Measurements from ENCODE around the gene SSBP2.

Gene SSBP2

DNA sequence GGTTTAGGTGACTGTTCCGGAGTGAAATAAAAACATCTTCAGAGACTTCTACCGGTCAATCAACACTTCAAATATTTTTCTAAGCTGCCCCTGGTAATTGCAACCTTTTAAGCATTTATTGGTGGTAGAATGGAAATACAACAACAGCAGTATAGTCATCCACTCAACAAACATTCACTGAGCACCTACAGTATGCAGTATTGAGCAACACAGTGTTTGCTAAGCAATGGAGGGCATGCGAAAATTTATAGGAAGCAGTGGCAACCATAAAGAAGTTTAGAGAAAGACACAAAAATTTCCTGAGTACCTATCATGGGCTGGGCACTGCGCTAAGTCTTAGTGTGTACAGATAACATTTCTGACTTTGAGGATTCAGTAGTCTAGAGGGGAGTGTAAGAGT lies 12.0 kb upstream of the SSBP2 start:
- TF ChIP-seq YY1 (IDR thresholded peaks at IDR 0.05; ENCODE audit: low read depth) (no peak), EP300 (IDR thresholded peaks at IDR 0.05; ENCODE audit: borderline replicate concordance) (no peak), ZBTB7A (IDR thresholded peaks at IDR 0.05; ENCODE audit: low read depth) (no peak), NFIC (IDR thresholded peaks at IDR 0.05) (no peak), FOXM1 (IDR thresholded peaks at IDR 0.05; ENCODE audit: borderline replicate concordance, low read depth) (no peak), CEBPB (IDR thresholded peaks at IDR 0.05) (no peak), CREB1 (IDR thresholded peaks at IDR 0.05; ENCODE audit: low read depth) (no peak), RAD21 (IDR thresholded peaks at IDR 0.05; ENCODE audit: low read depth) (no peak)
- TF ChIP-seq, protein P1, sequence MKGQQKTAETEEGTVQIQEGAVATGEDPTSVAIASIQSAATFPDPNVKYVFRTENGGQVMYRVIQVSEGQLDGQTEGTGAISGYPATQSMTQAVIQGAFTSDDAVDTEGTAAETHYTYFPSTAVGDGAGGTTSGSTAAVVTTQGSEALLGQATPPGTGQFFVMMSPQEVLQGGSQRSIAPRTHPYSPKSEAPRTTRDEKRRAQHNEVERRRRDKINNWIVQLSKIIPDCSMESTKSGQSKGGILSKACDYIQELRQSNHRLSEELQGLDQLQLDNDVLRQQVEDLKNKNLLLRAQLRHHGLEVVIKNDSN (IDR thresholded peaks at IDR 0.05), result no peak

DNA sequence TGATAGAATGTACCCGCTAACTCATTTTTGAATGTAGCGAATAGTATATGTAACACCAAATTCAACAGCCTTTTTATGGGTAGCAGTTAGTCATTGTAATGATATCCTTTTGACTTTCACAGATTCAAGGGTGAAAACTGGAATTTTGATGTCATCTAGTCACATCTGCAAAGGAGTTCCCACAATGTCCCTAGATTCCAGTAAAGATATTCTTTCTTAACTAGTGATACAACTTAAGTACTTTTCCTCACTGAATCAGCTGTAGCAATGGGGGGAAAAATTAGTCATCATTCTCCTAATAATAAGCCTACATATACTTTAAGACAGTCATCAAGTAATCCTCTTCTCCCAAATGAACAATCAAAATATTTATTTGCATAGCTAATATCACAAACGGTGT lies 11.5 kb upstream of the SSBP2 start:
- TF ChIP-seq, protein P1 (IDR thresholded peaks at IDR 0.05), result no peak
- TF ChIP-seq, protein P2, sequence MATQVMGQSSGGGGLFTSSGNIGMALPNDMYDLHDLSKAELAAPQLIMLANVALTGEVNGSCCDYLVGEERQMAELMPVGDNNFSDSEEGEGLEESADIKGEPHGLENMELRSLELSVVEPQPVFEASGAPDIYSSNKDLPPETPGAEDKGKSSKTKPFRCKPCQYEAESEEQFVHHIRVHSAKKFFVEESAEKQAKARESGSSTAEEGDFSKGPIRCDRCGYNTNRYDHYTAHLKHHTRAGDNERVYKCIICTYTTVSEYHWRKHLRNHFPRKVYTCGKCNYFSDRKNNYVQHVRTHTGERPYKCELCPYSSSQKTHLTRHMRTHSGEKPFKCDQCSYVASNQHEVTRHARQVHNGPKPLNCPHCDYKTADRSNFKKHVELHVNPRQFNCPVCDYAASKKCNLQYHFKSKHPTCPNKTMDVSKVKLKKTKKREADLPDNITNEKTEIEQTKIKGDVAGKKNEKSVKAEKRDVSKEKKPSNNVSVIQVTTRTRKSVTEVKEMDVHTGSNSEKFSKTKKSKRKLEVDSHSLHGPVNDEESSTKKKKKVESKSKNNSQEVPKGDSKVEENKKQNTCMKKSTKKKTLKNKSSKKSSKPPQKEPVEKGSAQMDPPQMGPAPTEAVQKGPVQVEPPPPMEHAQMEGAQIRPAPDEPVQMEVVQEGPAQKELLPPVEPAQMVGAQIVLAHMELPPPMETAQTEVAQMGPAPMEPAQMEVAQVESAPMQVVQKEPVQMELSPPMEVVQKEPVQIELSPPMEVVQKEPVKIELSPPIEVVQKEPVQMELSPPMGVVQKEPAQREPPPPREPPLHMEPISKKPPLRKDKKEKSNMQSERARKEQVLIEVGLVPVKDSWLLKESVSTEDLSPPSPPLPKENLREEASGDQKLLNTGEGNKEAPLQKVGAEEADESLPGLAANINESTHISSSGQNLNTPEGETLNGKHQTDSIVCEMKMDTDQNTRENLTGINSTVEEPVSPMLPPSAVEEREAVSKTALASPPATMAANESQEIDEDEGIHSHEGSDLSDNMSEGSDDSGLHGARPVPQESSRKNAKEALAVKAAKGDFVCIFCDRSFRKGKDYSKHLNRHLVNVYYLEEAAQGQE (IDR thresholded peaks at IDR 0.05; ENCODE audit: low read depth), result no peak
- TF ChIP-seq, protein P3, sequence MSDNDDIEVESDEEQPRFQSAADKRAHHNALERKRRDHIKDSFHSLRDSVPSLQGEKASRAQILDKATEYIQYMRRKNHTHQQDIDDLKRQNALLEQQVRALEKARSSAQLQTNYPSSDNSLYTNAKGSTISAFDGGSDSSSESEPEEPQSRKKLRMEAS (IDR thresholded peaks at IDR 0.05), result no peak
- TF ChIP-seq TEAD4 (IDR thresholded peaks at IDR 0.05), result no peak
- no peak for TF ChIP-seq NFIC (IDR thresholded peaks at IDR 0.05)
- TF ChIP-seq RAD21 (IDR thresholded peaks at IDR 0.05; ENCODE audit: low read depth), result no peak
- TF ChIP-seq FOXM1 (IDR thresholded peaks at IDR 0.05; ENCODE audit: borderline replicate concordance, low read depth), result no peak
- TF ChIP-seq TCF12 (IDR thresholded peaks at IDR 0.05; ENCODE audit: low read depth), result no peak
- TF ChIP-seq EP300 (IDR thresholded peaks at IDR 0.05; ENCODE audit: borderline replicate concordance), result no peak
- TF ChIP-seq ZBTB7A (IDR thresholded peaks at IDR 0.05; ENCODE audit: low read depth), result no peak
- no peak for TF ChIP-seq CEBPB (IDR thresholded peaks at IDR 0.05)
- TF ChIP-seq YY1 (IDR thresholded peaks at IDR 0.05; ENCODE audit: low read depth), result no peak
- TF ChIP-seq EGR1 (IDR thresholded peaks at IDR 0.05), result no peak
- TF ChIP-seq TAF1 (IDR thresholded peaks at IDR 0.05; ENCODE audit: low read depth), result no peak
- no peak for TF ChIP-seq CREB1 (IDR thresholded peaks at IDR 0.05; ENCODE audit: low read depth)

DNA sequence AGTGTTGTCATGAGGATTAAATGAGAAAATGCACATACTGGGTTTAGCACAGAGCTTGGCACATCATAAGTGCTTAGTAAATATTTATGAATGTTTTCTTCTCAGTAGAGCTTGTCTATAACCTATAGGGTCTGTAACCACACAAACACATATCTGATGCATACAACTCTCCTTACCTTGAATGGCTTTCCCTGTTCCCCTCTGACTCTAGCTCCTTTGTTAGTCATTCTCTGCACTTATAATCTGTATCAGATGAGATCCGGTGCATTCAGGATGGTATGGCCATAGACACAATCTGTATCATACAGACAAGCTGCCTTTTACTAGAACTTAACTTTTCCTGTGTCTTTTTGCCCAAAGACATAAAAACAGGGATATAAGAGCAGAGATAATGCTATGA lies 11.1 kb upstream of the SSBP2 start:
- no peak for TF ChIP-seq EGR1 (IDR thresholded peaks at IDR 0.05)
- TF ChIP-seq YY1 (IDR thresholded peaks at IDR 0.05; ENCODE audit: low read depth), result no peak
- no peak for TF ChIP-seq CEBPB (IDR thresholded peaks at IDR 0.05)
- TF ChIP-seq EP300 (IDR thresholded peaks at IDR 0.05; ENCODE audit: borderline replicate concordance), result no peak
- no peak for TF ChIP-seq TCF12 (IDR thresholded peaks at IDR 0.05; ENCODE audit: low read depth)
- no peak for TF ChIP-seq RAD21 (IDR thresholded peaks at IDR 0.05; ENCODE audit: low read depth)
- TF ChIP-seq CREB1 (IDR thresholded peaks at IDR 0.05; ENCODE audit: low read depth), result no peak
- no peak for TF ChIP-seq TAF1 (IDR thresholded peaks at IDR 0.05; ENCODE audit: low read depth)
- TF ChIP-seq, protein P1 (IDR thresholded peaks at IDR 0.05), result no peak
- TF ChIP-seq, protein P2 (IDR thresholded peaks at IDR 0.05; ENCODE audit: low read depth), result no peak
- no peak for TF ChIP-seq TEAD4 (IDR thresholded peaks at IDR 0.05)
- TF ChIP-seq, protein P3 (IDR thresholded peaks at IDR 0.05), result no peak
- TF ChIP-seq ZBTB7A (IDR thresholded peaks at IDR 0.05; ENCODE audit: low read depth), result no peak
- no peak for TF ChIP-seq FOXM1 (IDR thresholded peaks at IDR 0.05; ENCODE audit: borderline replicate concordance, low read depth)
- TF ChIP-seq NFIC (IDR thresholded peaks at IDR 0.05), result no peak

DNA sequence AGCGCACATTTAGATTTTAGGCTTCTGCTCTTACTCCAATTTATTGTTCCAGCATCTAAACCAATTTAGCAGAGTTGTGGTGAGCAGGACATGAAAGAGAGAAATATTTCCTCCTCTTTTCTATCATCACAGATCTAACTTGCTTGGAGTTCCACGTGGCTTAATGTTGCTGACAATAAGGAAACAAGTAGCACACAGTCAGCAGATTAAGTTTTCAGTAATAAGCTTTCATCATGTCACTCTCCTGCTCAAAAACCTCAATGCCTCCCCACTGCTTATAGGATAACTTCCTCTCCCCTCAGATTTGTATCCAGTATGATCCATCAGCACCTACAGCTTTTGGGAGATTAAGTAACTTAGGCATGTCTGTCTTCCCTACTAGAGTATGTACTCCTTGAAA lies 10.4 kb upstream of the SSBP2 start:
- TF ChIP-seq TCF12 (IDR thresholded peaks at IDR 0.05; ENCODE audit: low read depth), result no peak
- TF ChIP-seq, protein P1 (IDR thresholded peaks at IDR 0.05), result no peak
- no peak for TF ChIP-seq FOXM1 (IDR thresholded peaks at IDR 0.05; ENCODE audit: borderline replicate concordance, low read depth)
- TF ChIP-seq, protein P2 (IDR thresholded peaks at IDR 0.05; ENCODE audit: low read depth), result no peak

Data from Ishikawa (cell line).